GM12892 (cell line): ENCODE measurements around the gene SCUBE1.

Experiments used
- POLR2A ChIP-seq: IDR thresholded peaks from 2 replicates; pipeline ENCODE4 v1.6.1; 2011; ENCODE audit warnings: low read depth, low read length, control low read depth
- POLR2AphosphoS5 ChIP-seq: IDR thresholded peaks from 2 replicates; pipeline ENCODE4 v1.6.1; 2011; ENCODE audit warnings: low read depth, low read length, control low read depth

DNA sequence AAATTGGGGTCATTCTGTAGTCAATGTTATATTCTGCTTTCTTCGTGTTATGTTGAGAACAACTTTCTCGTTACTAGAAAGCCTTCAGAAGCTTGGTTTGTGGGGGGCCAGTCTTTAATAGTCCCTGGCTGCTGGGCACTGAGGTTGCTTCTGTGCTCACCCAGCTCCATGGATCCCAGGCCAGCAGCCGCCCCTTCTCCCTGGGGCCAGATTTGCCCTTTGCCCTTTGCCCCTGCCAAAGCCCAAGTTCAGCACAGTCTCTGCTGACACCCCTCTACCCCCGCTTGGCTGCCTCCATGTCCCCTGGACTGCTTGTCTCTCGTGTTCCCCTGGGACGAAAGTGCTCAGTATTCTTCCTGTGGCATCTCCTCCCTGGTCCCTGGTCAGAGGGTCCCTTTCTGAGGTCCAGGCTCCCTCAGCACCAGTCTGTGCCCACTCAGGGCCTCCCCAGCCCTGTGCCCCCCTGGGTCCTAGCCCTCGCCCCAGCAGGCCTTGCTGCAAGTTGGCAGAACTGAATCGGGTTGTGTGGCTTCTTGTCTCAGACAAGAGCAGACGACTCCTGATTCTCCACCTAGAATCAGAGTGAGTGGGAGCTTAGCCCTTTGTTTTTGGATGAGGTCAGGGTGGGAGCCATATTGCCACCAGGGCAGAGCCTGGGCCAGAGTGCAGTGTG, 185.2 kb downstream of the SCUBE1 start:
- TF ChIP-seq POLR2A, result no peak
- TF ChIP-seq POLR2AphosphoS5, result no peak
